Stimulated activated CD8-positive, alpha-beta memory T cell treated with anti-CD3 and anti-CD28 coated beads, Interleukin-15, amount 100 ng/mL, for 4 hours (primary cell): ENCODE data around the gene RNASE8.

Experiments used
- DNase-seq, 2 donors: peaks; one replicate each; pipeline ENCODE4 v3.0.0-alpha.2; 2020; ENCODE audit warnings: low read depth in 2 of 2

Gene RNASE8

DNA sequence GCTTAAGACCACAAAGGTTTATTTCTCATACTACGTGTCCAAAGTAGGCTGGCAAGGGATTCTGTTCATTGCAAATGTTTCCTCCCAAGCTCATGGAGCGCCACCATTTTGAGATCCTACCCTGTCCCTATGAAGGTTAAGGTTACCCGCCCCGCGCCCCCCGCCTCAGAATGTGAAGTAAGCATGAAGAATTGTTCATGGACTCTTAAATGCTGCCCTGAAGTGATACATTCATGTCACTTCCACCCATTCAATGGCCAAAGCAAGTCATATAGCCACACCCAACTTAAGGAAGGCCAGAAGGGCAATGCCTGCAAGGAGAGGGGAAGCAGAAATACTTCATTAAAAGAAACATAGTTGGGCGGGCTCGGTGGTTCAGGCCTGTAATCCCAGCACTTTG is 47.5 kb downstream of the RNASE8 start:
- DNase-seq: no peak

DNA sequence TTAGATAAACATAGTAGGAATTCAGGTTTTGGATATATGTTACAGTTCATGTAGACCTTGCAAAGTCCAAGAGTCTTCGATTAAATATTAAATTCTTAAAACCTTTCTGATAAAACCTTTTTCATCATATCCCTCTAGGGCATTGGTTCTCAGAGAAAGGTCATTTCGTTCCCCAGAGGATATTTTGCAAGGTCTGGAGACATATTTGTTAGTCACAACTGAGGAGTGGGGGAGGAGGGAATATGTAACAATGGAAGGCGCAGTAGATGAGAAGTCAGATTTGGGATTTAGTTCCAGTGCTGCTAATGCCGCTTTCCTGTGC is 48.5 kb downstream of the RNASE8 start:
- no peak for DNase-seq

DNA sequence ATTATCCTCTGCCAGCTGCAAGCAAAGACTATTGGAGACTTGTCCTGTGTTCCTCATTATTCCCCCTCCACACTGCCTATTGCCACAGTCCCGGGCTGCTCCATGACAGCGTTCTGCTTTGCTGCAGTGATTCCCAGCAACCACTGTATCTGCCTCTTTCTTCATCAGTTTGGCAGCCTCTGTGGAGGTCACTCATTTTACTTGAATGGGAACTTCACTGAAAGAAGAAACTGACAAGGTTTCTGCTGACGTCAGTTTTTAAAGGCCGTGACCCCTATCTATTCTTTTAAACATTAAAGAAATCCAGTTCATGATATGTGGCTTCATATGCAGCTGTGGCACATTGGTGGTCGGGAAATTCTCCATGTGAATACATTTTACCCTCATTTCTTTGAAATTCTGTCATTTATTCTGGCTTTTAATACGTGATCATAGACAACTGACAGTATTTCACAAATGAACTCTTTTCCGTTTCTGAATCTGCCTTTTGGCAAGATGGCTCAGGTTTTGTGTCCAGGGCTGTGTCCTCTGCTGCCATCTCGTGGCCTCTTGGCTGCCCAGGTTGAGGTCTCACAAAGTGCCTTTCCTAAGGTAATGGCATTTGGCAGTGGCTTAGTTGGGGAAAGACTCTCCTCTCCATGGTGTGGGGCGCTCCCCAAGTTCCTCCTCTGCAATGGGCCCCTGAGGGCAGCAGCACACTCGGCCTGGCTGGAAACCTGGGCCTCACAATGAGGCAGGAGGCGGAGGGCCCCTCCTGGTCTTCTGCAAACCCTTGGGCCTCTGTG is 49.1 kb downstream of the RNASE8 start:
- peak in 1 of 2 donors; percentile 60 for DNase-seq

DNA sequence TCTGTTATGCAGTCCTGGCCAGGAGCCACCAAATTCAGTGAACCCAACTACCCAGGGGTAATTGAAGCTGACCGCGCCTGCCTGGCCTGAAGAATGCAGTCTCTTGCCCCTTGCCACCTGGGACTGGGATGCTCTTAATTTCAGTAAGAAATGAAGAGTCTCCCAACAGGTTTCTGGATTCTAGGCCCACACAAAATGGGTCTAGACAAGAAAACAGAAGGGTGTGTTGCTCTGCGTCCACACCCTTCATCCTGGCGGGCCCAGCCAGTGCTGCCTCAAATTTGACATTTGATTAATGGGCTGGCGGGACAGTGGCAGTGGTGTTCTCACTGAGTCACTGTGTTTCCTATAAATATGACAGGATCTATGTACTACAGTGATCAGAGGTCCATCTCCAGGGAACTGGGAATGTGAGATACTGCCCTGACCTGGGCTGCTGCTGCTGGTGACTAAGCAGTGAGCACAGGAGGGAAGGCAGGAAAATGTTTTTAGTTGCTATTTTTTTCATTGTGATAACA is 49.7 kb downstream of the RNASE8 start:
- DNase-seq: no peak
